ENCODE results near the gene DCXR. TPM values are rescaled to one million over a fixed set of nuclear protein-coding genes. Genes with fewer than 3 reads are reported as not detected.

The DCXR gene
- total and polyA plus RNA-seq, 2 donors (not counting 1 experiment from before 2014, with no cell fraction given) = 63.9 to 143 TPM

- Histone ChIP-seq H3K9ac (ENCODE audit: low read length) (no peak overlapping the region), H4K20me1 (ENCODE audit: control insufficient read depth, insufficient read depth, low read length, poor library complexity, severe bottlenecking) (peaks cover 20% of the 10 kb centered on the region), H3K36me3 (replicated peaks in 1 of 2; ENCODE audit: control extremely low read depth in 1 of 2, control insufficient read depth in 1 of 2, extremely low read depth in 1 of 2, insufficient read depth in 2 of 2, low read length in 1 of 2) (peaks cover 0 to 2% of the 10 kb centered on the region in 2 experiments), H3K27me3 (replicated peaks in 1 of 4; ENCODE audit: control extremely low read depth in 1 of 4, control insufficient read depth in 3 of 4, insufficient read depth in 4 of 4, low read length in 3 of 4) (no peaks in the 10 kb centered on the region), H3K9me3 (ENCODE audit: control extremely low read depth in 1 of 3, control insufficient read depth in 2 of 3, insufficient read depth in 1 of 3, low read length in 2 of 3) (no peaks in the 10 kb centered on the region), H3K79me2 (ENCODE audit: control insufficient read depth, insufficient read depth, low read length) (peaks cover 29% of the 10 kb centered on the region), H3K4me1 (ENCODE audit: control insufficient read depth in 2 of 2, insufficient read depth in 2 of 2, low read length in 2 of 2) (no peaks in the 10 kb centered on the region), H3K4me3 (ENCODE audit: control extremely low read depth in 1 of 5, extremely low read depth in 1 of 5, insufficient read depth in 1 of 5, low read depth in 2 of 5, low read length in 4 of 5) (no peak overlapping the region), H3K27ac (ENCODE audit: low read length in 2 of 2) (no peak overlapping the region), H2AFZ (ENCODE audit: insufficient read depth, low read depth, low read length, poor library complexity, severe bottlenecking) (no peak overlapping the region), H3K4me2 (replicated peaks; ENCODE audit: low read depth, low read length, poor library complexity, severe bottlenecking) (no peak overlapping the region)
- DNase-seq = no peak
- ChIA-PET POLR2A (no interaction called here), CTCF (no interaction called here)
- Mint-ChIP-seq H3K27me3 (no peaks in the 10 kb centered on the region), H3K9me3 (ENCODE audit: insufficient read depth) (no peaks in the 10 kb centered on the region), H3K4me1 (peaks cover 3% of the 10 kb centered on the region), H3K4me3 (no peak overlapping the region), H3K27ac (no peak overlapping the region)
- intact Hi-C loops (cut with micrococcal nuclease) = no loop called here
- TF ChIP-seq EZH2 (IDR thresholded peaks at IDR 0.05; ENCODE audit: borderline replicate concordance, insufficient read depth, low read depth, low read length, poor library complexity, severe bottlenecking) = no peak
- no peak for TF ChIP-seq CTCF (IDR thresholded peaks at IDR 0.05)
- no peak for ATAC-seq (ENCODE audit: low read depth)
- 97% methylated on average over 31 of the region's 31 CpGs for WGBS (ENCODE audit: insufficient coverage)
Measured at GRCh38 chr17:81992306-81993102, 45.0 kb downstream of the DCXR start.

GRCh38 chr17:81991684-81992305 lies 45.7 kb downstream of the DCXR start:
- no peak for DNase-seq
- Histone ChIP-seq H3K36me3 (replicated peaks in 1 of 2; ENCODE audit: control extremely low read depth in 1 of 2, control insufficient read depth in 1 of 2, extremely low read depth in 1 of 2, insufficient read depth in 2 of 2, low read length in 1 of 2) (peaks cover 0 to 3% of the 10 kb centered on the region in 2 experiments), H3K27ac (ENCODE audit: low read length in 2 of 2) (no peak overlapping the region), H3K9ac (ENCODE audit: low read length) (no peak overlapping the region), H3K9me3 (ENCODE audit: control extremely low read depth in 1 of 3, control insufficient read depth in 2 of 3, insufficient read depth in 1 of 3, low read length in 2 of 3) (no peaks in the 10 kb centered on the region), H2AFZ (ENCODE audit: insufficient read depth, low read depth, low read length, poor library complexity, severe bottlenecking) (no peak overlapping the region), H3K4me2 (replicated peaks; ENCODE audit: low read depth, low read length, poor library complexity, severe bottlenecking) (no peak overlapping the region), H3K79me2 (ENCODE audit: control insufficient read depth, insufficient read depth, low read length) (peaks cover 36% of the 10 kb centered on the region), H3K27me3 (replicated peaks in 1 of 4; ENCODE audit: control extremely low read depth in 1 of 4, control insufficient read depth in 3 of 4, insufficient read depth in 4 of 4, low read length in 3 of 4) (no peaks in the 10 kb centered on the region), H4K20me1 (ENCODE audit: control insufficient read depth, insufficient read depth, low read length, poor library complexity, severe bottlenecking) (peaks cover 27% of the 10 kb centered on the region), H3K4me3 (ENCODE audit: control extremely low read depth in 1 of 5, extremely low read depth in 1 of 5, insufficient read depth in 1 of 5, low read depth in 2 of 5, low read length in 4 of 5) (no peak overlapping the region), H3K4me1 (ENCODE audit: control insufficient read depth in 2 of 2, insufficient read depth in 2 of 2, low read length in 2 of 2) (no peaks in the 10 kb centered on the region)
- Mint-ChIP-seq H3K4me3 (no peak overlapping the region), H3K27ac (no peak overlapping the region), H3K4me1 (peaks cover 3% of the 10 kb centered on the region), H3K27me3 (no peaks in the 10 kb centered on the region), H3K9me3 (ENCODE audit: insufficient read depth) (no peaks in the 10 kb centered on the region)
- intact Hi-C loops (cut with micrococcal nuclease) = no loop called here
- TF ChIP-seq CTCF (IDR thresholded peaks at IDR 0.05) = no peak
- no peak for TF ChIP-seq EZH2 (IDR thresholded peaks at IDR 0.05; ENCODE audit: borderline replicate concordance, insufficient read depth, low read depth, low read length, poor library complexity, severe bottlenecking)
- WGBS (ENCODE audit: insufficient coverage) = 85% methylated on average over 27 of the region's 31 CpGs
- POLR2A ChIA-PET = no interaction called here
- CTCF ChIA-PET = no interaction called here
- ATAC-seq (ENCODE audit: low read depth) = no peak

All from B cell (primary cell).